C4-2B (cell line): ENCODE data around the gene ACAD8.

Experiments
- ZFX ChIP-seq: fragments of 450-650 bp; IDR thresholded peaks from 2 replicates; pipeline ENCODE4 v1.6.1; 2017
- TF ChIP-seq, protein P1 (sequence below): fragments of 450-650 bp; conservative IDR thresholded peaks from 2 replicates; pipeline ENCODE4 v1.5.1; 2017; ENCODE audit warnings: mild to moderate bottlenecking

DNA sequence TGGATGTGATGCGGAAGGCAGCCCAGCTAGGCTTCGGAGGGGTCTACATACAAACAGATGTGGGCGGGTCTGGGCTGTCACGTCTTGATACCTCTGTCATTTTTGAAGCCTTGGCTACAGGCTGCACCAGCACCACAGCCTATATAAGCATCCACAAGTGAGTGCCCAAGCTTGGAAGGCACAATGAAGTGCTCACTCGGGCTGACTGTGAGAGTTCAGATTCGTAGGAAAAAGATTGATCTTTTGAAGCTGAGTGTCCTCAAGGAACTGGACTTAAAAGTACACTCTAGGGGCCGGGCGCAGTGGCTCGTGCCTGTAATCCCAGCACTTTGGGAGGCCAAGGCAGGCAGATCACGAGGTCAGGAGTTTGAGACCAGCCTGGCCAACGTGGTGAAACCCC lies 3.7 kb downstream of the ACAD8 start:
- TF ChIP-seq, protein P1, sequence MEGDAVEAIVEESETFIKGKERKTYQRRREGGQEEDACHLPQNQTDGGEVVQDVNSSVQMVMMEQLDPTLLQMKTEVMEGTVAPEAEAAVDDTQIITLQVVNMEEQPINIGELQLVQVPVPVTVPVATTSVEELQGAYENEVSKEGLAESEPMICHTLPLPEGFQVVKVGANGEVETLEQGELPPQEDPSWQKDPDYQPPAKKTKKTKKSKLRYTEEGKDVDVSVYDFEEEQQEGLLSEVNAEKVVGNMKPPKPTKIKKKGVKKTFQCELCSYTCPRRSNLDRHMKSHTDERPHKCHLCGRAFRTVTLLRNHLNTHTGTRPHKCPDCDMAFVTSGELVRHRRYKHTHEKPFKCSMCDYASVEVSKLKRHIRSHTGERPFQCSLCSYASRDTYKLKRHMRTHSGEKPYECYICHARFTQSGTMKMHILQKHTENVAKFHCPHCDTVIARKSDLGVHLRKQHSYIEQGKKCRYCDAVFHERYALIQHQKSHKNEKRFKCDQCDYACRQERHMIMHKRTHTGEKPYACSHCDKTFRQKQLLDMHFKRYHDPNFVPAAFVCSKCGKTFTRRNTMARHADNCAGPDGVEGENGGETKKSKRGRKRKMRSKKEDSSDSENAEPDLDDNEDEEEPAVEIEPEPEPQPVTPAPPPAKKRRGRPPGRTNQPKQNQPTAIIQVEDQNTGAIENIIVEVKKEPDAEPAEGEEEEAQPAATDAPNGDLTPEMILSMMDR = no peak
- no peak for TF ChIP-seq ZFX
